Transverse colon (tissue), 4 donors: ENCODE measurements around the gene QPCT. TPM values are rescaled to one million over a fixed set of nuclear protein-coding genes. Genes with fewer than 3 reads are reported as not detected.

Source experiments
- DNase-seq: peaks from one replicate; pipeline ENCODE4 v3.0.0-alpha.2; 2019
- H3K27ac ChIP-seq, 4 donors: fragments of 200-600 bp; sonication (generic); 2 replicates each; pipeline ENCODE4 v1.5.1; 2016 to 2018; ENCODE audit warnings: inconsistent platforms in 4 of 4
- H3K27me3 ChIP-seq: fragments of 200-600 bp; sonication (generic); 2 replicates; pipeline ENCODE4 v1.5.1; 2017; ENCODE audit warnings: inconsistent platforms
- H3K36me3 ChIP-seq, 4 donors: fragments of 200-600 bp; sonication (generic); 2 replicates each; pipeline ENCODE4 v1.5.1; 2017 to 2019; ENCODE audit warnings: inconsistent platforms in 4 of 4
- H3K4me1 ChIP-seq, 4 donors: fragments of 200-600 bp; sonication (generic); 2 replicates each; pipeline ENCODE4 v1.5.1; 2017 to 2020; ENCODE audit warnings: inconsistent platforms in 4 of 4
- H3K4me3 ChIP-seq, 4 donors: fragments of 200-600 bp; sonication (generic); 1 replicate in 1 of 4; 2 replicates in 3 of 4; pipeline versions ENCODE4 v1.5.1 to v1.6.1; 2017 to 2019; ENCODE audit warnings: inconsistent platforms in 4 of 4
- H3K9me3 ChIP-seq, 2 donors: fragments of 200-600 bp; sonication (generic); 2 replicates each; pipeline ENCODE4 v1.5.1; 2017 to 2019; ENCODE audit warnings: inconsistent platforms in 2 of 2
- EP300 ChIP-seq: sonication (generic); formaldehyde crosslinking; IDR thresholded peaks from one replicate; pipeline ENCODE4 v1.6.1; 2017; ENCODE audit warnings: antibody characterized with exemption, low read depth
- POLR2A ChIP-seq: fragments of 450-650 bp; IDR thresholded peaks from one replicate; pipeline ENCODE4 v1.6.1; 2016; ENCODE audit warnings: antibody characterized with exemption, mild to moderate bottlenecking, moderate library complexity
- POLR2AphosphoS5 ChIP-seq, 3 donors: sonication (generic); formaldehyde crosslinking; IDR thresholded peaks; one replicate each; pipeline ENCODE4 v1.6.1; 2016; ENCODE audit warnings: antibody characterized with exemption in 3 of 3
- WGBS, 2 donors: methylation state at CpG; one replicate each; pipeline ENCODE4 v1.1.5; 2018; ENCODE audit warnings: low coverage in 1 of 2; 5-methylcytosine and 5-hydroxymethylcytosine counted together
- in situ Hi-C, 4 donors: fragments of 200-750 bp; cut with MboI; loops; one replicate each; pipeline versions ENCODE4 v1.15.0 to v1.15.1; 2017; ENCODE audit warnings: low sequenced_read_pairs in 3 of 4, low pct_ligation_motif_present in 1 of 4, low pct_unique_long_range_greater_than_20kb in 1 of 4
- intact Hi-C: fragments of 100-400 bp; cut with DNase I; formaldehyde crosslinking; loops from one replicate; pipeline ENCODE4 v1.15.1; 2023; ENCODE audit warnings: low total_unique reads
- total RNA-seq, 4 donors: library from RNA; depleted of rRNA; stranded (reverse); fragments of >200 nt; gene quantifications; one replicate each; pipeline ENCODE4 v1.1.0, GENCODE V29; 2016
- TF ChIP-seq, protein P1 (sequence below), 5 experiments: fragments of 200-600 bp in 3 of 5; fragments of 450-650 bp in 2 of 5; sonication (generic) in 3 of 5; IDR thresholded peaks; 1 replicate in 2 of 5; 2 replicates in 3 of 5; pipeline ENCODE4 v1.5.1; 2016 to 2017; ENCODE audit warnings: antibody characterized with exemption in 5 of 5, inconsistent platforms in 3 of 5, mild to moderate bottlenecking in 2 of 5, moderate library complexity in 1 of 5

Gene QPCT
- total RNA-seq, 4 donors from 2014 or later, result 1.6 to 34.4 (median 14.3) TPM

- H3K27me3 ChIP-seq, result no peaks in the 10 kb centered on the region
Measured at GRCh38 chr2:37332560-37332959, 11.9 kb upstream of the QPCT start.

DNA sequence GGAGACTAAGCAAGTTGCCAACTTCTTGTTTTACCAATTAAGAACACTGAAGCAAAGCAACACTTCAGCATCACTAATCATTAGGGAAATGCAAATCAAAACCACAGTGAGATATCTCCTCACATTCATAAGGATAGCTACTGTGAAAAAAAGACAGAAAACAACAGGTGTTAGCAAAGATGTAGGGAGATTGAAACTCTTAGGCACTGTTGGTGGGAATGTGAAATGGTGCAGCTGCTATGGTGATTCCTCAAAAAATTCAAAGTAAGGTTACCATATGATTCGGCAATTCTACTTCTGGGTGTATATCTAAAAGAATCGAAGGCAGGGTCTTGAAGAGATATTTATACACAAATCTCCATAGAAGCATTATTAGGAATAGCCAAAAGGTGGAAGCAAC is 11.2 kb upstream of the QPCT start:
- no peak for DNase-seq
- H3K4me3 ChIP-seq, result no peak overlapping the region
- H3K27ac ChIP-seq, result no peak overlapping the region
- in situ Hi-C loops, result no loop called here
- no peaks in the 10 kb centered on the region for H3K4me1 ChIP-seq
- intact Hi-C loops, result no loop called here
- WGBS, 2 donors, result 85 to 90% methylated on average over 2 of the region's 2 CpGs
- no peaks in the 10 kb centered on the region for H3K27me3 ChIP-seq
- H3K9me3 ChIP-seq, result no peaks in the 10 kb centered on the region
- no peak for TF ChIP-seq EP300
- no peaks in the 10 kb centered on the region for H3K36me3 ChIP-seq

More at GRCh38 chr2:37332560-37332959, 11.9 kb upstream of the QPCT start:
- Histone ChIP-seq H3K36me3 (no peaks in the 10 kb centered on the region), H3K9me3 (no peaks in the 10 kb centered on the region), H3K27ac (no peak overlapping the region), H3K4me1 (no peaks in the 10 kb centered on the region), H3K4me3 (no peak overlapping the region)
- 57 to 70% methylated on average over 3 of the region's 3 CpGs for WGBS, 2 donors
- in situ Hi-C loops (no loop called here), intact Hi-C loops (no loop called here)
- TF ChIP-seq POLR2A (no peak), POLR2AphosphoS5 (IDR thresholded peaks at IDR 0.05) (no peak), EP300 (no peak)
- TF ChIP-seq, protein P1, sequence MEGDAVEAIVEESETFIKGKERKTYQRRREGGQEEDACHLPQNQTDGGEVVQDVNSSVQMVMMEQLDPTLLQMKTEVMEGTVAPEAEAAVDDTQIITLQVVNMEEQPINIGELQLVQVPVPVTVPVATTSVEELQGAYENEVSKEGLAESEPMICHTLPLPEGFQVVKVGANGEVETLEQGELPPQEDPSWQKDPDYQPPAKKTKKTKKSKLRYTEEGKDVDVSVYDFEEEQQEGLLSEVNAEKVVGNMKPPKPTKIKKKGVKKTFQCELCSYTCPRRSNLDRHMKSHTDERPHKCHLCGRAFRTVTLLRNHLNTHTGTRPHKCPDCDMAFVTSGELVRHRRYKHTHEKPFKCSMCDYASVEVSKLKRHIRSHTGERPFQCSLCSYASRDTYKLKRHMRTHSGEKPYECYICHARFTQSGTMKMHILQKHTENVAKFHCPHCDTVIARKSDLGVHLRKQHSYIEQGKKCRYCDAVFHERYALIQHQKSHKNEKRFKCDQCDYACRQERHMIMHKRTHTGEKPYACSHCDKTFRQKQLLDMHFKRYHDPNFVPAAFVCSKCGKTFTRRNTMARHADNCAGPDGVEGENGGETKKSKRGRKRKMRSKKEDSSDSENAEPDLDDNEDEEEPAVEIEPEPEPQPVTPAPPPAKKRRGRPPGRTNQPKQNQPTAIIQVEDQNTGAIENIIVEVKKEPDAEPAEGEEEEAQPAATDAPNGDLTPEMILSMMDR (IDR thresholded peaks at IDR 0.05), result no peak
- DNase-seq, result no peak

DNA sequence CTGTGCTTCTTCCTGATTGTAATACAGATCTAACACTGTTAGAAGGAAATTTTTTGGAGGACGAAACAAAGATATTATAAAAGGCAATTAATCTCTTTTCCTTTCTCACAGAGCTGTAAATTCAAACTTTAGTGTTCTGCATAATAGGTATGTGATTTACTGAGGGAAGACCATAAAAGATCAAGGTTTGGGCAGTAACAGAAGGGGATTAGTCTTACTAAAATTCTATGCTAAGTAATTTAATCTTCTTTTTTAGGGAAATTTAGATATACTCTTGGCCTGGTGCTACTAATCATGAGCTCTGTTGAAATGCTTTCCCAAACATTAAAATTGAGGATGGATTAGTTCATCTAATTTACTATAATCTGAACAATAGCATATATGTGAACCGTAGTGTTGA is 8.8 kb upstream of the QPCT start:
- Histone ChIP-seq H3K9me3 (no peaks in the 10 kb centered on the region), H3K27me3 (no peaks in the 10 kb centered on the region), H3K4me1 (no peaks in the 10 kb centered on the region), H3K4me3 (no peak overlapping the region), H3K36me3 (no peaks in the 10 kb centered on the region), H3K27ac (no peak overlapping the region)
- no peak for DNase-seq
- no peak for TF ChIP-seq POLR2A
- TF ChIP-seq, protein P1 (IDR thresholded peaks at IDR 0.05), result no peak
- TF ChIP-seq EP300, result no peak
- TF ChIP-seq POLR2AphosphoS5 (IDR thresholded peaks at IDR 0.05), result no peak
- in situ Hi-C loops, result no loop called here
- intact Hi-C loops, result no loop called here
- 83 to 86% methylated on average over 2 of the region's 2 CpGs for WGBS, 2 donors

- no peaks in the 10 kb centered on the region for H3K9me3 ChIP-seq
- WGBS, 2 donors, result 71 to 75% methylated on average over 7 of the region's 7 CpGs
- H3K27me3 ChIP-seq, result no peaks in the 10 kb centered on the region
- intact Hi-C loops, result no loop called here
- no peak for DNase-seq
- no peaks in the 10 kb centered on the region for H3K4me1 ChIP-seq
- H3K27ac ChIP-seq, result no peak overlapping the region
- no peak for TF ChIP-seq EP300
- TF ChIP-seq, protein P1 (IDR thresholded peaks at IDR 0.05), result no peak
- no peak for TF ChIP-seq POLR2A
- no peak for TF ChIP-seq POLR2AphosphoS5 (IDR thresholded peaks at IDR 0.05)
- in situ Hi-C loops, result no loop called here
- H3K4me3 ChIP-seq, result no peak overlapping the region
- no peaks in the 10 kb centered on the region for H3K36me3 ChIP-seq
Measured at GRCh38 chr2:37337620-37338280, 6.7 kb upstream of the QPCT start.

DNA sequence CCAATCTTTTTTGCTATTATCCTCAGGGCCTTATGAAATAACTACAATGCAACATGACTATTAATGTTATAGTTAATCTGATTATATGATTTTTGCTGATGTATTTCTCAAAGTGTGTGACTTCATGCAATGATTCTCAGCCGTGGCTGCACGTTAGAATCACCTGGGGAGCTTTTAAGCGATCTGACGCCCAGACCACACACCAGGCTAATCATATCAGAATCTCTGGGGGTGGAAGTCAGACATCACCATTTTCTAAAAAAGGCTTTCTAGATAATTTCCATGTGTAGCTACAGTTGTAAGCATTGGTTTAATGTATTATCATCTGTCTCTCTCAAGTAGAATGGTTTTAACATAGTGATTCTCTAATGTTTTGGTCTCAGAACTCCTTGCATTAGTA is 5.5 kb upstream of the QPCT start:
- TF ChIP-seq, protein P1 (IDR thresholded peaks at IDR 0.05), result no peak
- TF ChIP-seq POLR2A (no peak), EP300 (no peak), POLR2AphosphoS5 (IDR thresholded peaks at IDR 0.05) (no peak)
- Histone ChIP-seq H3K27ac (no peak overlapping the region), H3K27me3 (no peaks in the 10 kb centered on the region), H3K36me3 (no peaks in the 10 kb centered on the region), H3K4me3 (no peak overlapping the region), H3K4me1 (peaks cover 0 to 7% (median 2%) of the 10 kb centered on the region in 4 donors), H3K9me3 (no peaks in the 10 kb centered on the region)
- 70 to 90% methylated on average over 2 to 4 of the region's 4 CpGs for WGBS, 2 donors
- no peak for DNase-seq
- intact Hi-C loops (no loop called here), in situ Hi-C loops (no loop called here)
